GM12892 (cell line): ENCODE measurements around the gene ENO4.

Experiments used
- DNase-seq: peaks from one replicate; pipeline ENCODE4 v3.0.0; 2011; ENCODE audit not compliant: insufficient read length
- FAIRE-seq: peaks from 2 replicates; lab custom pipeline; 2011; peaks lifted over from hg19 to GRCh38; lab: Jason Lieb, UNC
- POLR2A ChIP-seq: IDR thresholded peaks from 2 replicates; pipeline ENCODE4 v1.6.1; 2011; ENCODE audit warnings: low read depth, low read length, control low read depth
- POLR2AphosphoS5 ChIP-seq: IDR thresholded peaks from 2 replicates; pipeline ENCODE4 v1.6.1; 2011; ENCODE audit warnings: low read depth, low read length, control low read depth
- TAF1 ChIP-seq: IDR thresholded peaks from 2 replicates; pipeline ENCODE4 v1.6.1; 2011; ENCODE audit warnings: low read depth, mild to moderate bottlenecking, control low read depth, low read length, borderline replicate concordance

ENO4 gene

DNA sequence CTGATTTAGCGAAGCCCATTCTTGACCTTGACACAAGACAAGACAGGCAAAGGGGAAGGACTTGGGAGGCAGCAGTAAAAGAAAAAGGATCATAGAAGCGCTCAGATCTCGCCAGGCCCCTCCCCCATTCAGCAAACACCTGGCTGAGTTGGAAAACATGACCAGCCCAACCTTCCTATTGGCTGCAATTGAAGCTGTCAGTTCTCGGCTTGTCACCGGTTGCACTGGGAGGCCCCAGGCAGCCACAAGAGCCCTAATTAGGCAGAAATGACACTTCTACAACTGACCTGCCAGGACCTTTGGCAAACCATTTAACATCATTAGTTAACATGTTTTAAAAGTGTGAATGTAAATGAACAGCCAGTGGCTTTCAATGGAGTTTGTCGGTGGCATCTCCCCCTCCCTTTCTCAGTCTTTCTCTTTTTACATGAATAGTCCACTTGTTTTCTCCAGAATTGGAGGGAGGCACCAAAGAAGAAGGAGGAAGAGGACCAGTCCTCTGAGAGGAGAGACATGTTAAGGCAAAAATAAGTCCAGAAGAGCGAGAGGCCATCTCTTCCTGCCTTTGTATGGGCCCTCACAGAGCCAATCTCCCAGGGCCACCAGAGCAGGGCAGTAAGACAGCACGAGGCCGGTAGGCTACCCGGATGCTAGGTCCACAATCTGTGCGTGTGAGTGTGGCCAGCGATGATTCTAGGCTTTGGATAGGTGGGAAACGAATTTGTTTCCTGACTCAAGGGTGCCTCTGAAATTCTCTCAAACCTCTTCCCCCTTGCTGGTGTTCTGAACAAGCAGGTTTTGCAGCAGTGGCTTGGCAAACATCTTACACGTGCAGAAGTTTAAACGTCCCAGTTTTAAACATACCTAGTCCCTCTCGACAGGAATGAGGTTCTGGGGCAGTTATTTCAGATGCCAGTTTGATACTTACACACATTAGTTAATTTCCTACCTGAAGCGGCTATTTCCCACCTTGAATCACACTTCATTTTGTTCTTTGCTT lies 15.0 kb upstream of the ENO4 start:
- TF ChIP-seq TAF1 (no peak), POLR2AphosphoS5 (no peak), POLR2A (no peak)
- DNase-seq (no peak), FAIRE-seq (no peak)

DNA sequence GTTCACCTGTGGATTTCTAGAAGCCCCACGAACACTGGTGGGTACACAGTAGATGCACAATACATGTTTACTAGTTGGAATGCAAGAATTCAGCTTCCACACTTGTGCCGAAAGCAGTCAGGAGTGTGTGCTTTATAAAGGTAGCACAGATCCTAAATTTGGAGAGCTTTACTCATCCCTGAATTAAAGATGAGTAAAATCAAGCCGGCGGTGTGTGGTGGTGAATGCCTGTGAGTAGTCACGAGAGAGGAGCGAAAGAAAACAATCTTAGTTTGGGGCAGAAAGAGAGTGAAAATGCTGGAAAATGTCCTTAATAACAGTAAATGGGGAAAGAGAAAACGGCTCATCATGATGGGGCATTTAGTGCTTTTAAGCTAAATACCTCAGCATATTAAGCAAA lies 13.6 kb upstream of the ENO4 start:
- TF ChIP-seq TAF1 (no peak), POLR2A (no peak), POLR2AphosphoS5 (no peak)
- FAIRE-seq (no peak), DNase-seq (no peak)

DNA sequence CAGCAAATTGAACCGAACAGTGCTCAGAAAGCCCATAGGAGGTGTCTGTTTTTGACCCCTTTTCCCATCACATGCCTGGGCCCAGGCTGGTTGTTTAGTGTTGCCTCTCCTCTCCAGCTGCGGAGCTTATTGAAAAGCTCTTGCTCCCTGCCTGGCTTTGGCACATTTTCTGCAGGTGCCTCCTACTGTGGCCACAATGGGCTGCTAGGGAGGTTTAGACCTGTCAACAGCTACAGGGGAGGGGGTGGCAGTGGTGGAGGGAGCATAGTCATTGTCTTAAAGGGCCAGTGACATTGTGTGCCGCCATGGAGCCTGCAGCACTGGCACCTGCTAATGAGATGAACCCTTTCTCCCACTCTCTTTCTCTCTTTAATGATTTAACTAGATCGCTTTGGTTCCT lies 13.2 kb upstream of the ENO4 start:
- FAIRE-seq, result no peak
- TF ChIP-seq POLR2AphosphoS5, result no peak
- DNase-seq, result no peak

DNA sequence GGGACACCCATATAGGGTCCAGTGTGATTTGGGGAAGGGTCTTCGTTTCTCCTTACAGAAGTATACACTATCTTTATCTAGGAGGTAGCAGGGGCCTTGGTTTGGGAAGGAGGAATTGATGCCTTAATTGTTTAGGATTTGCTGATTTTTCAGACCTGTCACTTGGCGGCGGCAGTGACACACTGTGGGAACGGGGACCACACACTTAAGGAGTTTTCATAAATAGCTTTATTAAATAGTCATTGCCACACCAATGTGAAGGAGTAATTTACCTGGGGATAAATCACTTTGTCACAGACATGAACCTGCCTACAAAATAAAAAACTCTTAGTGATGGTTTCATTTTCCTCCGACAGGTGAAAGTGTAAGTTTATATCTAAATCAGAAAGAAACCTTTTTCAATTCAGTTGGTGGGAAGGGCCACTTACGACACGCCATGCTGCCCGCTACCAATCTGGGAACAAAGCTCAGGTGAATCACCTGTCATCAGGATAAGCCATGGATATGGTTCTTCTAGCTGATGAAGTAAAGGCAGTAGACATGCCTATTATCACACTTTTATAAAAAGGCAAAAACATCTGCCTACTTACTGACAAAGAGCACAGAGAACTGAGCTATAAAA lies 12.3 kb upstream of the ENO4 start:
- no peak for TF ChIP-seq TAF1
- DNase-seq (no peak), FAIRE-seq (no peak)

DNA sequence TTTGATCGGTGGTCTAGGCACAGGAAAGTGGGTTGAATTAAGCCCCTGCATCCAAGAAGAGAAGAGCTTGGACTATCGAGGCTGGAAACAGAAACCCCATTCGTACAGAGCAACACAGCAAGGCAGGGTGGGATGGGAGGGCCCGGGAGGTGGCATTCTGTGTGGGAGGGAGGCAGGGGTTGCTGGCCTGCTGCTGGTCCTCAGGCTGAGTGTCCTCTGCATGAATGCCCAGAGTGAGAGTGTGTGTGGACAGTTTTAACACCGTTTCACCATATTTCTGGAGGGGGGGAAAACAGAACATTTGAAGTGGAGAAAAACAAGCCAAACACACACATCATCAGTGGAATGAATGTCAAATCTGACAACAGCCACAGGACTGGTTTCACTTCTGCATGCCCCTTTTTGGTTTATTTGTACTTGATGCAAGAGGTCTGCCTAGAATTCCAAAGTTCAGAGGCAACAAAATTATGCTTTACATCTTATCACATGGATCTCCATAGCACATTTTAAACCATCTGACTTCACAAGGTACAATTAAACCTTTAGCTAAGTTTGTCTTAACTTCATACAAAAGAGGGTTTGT lies 11.1 kb upstream of the ENO4 start:
- FAIRE-seq (peak; percentile 83), DNase-seq (no peak)
- TF ChIP-seq POLR2AphosphoS5, result no peak
- TF ChIP-seq POLR2A, result no peak
- no peak for TF ChIP-seq TAF1

DNA sequence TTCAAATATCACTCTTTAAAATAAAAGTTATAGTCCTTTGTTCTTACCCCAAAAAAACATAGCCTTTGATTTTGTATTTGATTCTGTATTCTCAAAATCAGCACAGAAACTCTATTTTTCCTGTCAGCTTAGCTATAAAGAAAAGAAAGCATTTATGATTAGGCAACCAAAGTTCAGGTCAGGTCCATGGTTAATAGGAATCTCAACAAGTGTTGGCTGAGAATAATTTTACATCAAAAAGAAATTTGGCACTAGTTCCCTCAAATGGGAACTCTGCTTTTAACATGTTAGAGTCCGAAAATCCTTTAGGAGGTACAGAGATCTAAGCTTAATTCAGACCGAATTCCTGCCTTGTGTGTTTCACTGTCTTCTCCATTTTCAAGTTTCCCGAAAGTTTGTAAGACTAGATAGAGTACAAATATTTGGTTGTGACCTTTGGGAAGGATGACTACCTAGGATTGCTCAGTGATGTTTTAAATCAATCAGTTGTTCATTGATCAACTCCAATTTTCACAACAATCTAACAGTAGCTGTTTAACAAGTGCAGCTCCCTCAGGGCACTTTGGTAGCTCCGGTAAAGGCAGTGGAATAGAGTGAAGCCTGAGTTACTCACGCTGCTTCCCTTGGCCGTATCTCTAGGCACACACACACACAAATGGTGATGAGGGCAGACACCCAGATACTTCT lies 8.8 kb upstream of the ENO4 start:
- FAIRE-seq (no peak), DNase-seq (no peak)
- TF ChIP-seq POLR2AphosphoS5, result no peak
- TF ChIP-seq TAF1, result no peak
- TF ChIP-seq POLR2A, result no peak

DNA sequence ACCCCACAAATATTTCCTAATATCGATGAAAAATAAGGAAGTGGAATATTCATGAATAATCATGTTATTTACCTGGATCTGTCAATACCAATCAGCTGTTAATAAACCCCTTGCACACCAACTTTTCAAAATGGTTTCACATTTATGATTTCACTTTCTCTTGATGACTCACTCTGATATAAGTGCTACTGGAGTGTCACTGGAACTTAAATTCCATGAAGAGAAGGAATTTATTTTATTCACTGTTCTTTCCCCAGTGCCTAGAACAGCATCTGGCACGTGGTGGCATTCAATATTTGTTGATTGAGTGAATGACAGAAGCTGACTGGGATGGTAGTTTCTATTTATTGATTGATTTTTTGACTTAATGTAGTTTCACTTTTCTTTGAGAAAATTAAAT lies 3.5 kb upstream of the ENO4 start:
- TF ChIP-seq POLR2AphosphoS5 (no peak), TAF1 (no peak), POLR2A (no peak)
- FAIRE-seq (no peak), DNase-seq (no peak)

DNA sequence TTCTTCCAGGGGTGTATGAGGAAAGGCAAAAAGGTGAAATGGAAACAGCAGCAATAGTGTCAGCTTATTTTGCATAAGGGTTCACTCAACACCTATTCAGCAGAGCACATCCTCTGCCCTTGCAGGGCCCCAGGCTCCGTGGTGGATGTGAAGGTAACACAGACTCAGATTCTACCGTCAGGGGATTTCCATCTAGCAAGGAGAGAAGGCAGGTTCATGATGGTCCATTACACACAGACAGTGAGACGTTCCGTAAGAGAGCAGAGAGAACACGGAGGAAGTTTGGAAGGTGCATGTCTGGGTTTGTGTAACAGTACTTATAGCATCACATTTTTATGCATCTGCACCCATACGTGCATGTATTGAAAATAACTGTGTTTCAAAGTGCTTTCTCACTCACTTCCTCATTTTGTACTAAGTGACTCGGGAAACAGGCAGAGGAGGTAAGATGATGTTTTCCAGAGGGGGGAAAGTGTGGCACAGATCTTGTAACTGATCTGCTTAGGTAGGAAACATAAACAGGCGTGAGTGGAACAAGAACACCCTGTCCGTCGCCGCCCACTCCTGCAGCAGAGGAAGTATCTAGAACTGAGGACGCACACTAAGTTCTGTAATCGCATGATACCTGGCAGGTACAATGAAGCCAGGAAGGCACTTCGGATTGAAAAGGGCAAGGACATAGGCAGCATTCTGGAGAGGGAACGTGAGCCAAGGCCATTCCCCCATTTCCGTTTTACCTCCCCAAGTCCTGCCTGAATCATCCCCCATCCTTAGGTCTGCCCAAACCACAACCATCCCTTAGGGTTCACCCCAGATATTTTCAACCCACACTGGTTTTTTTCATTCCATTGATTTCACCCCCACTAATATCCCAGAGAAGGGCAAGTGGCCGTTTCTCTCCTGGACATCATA lies 1.0 kb upstream of the ENO4 start:
- FAIRE-seq (peak; percentile 89), DNase-seq (no peak)
- TF ChIP-seq TAF1, result no peak
- no peak for TF ChIP-seq POLR2AphosphoS5
- no peak for TF ChIP-seq POLR2A

DNA sequence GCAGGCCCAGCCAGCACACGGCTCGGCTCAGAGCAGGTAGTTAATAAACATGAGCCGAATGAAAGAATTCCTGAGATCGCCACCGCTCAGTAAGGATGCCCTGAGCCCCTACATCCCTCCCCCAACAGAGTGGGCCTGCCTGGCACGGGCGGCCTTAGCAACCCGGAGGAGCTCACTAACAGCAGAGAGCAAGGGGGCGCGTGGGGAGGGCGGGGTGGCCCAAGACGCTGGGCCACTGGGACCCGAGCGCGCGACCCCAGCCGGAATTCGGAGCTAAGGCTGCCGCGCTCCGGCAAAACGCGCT lies 403 bp upstream of the ENO4 start:
- TF ChIP-seq POLR2AphosphoS5 (no peak), POLR2A (no peak), TAF1 (no peak)
- FAIRE-seq (no peak), DNase-seq (no peak)

DNA sequence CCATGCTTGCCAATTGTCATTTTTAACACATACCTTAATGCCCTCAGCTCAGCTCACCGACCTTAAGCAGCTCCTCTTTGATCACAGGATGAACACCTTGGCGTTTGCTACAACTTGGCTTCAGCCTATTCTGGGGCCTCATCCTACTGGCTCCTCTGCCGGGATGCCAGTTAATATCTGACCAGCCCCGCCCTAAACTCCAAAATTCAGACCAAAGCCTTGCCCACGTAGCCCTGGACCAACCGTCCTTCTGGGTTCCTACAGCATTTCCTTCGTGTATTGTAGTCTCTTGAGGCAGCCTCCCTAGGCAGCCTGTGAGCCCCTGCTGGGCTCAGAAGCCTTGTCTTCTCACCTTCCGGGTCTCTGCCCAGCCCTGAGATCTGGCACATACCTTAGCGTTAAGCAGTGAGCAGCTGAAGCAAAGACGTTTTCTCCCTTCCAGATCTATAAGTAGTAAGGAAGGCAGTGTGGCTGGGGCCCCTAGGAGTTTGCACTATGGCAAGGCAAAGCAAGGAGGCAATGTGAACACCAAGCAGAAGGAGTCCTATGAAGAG lies 836 bp downstream of the ENO4 start:
- DNase-seq (no peak), FAIRE-seq (no peak)
- TF ChIP-seq POLR2A (no peak), TAF1 (no peak), POLR2AphosphoS5 (no peak)

DNA sequence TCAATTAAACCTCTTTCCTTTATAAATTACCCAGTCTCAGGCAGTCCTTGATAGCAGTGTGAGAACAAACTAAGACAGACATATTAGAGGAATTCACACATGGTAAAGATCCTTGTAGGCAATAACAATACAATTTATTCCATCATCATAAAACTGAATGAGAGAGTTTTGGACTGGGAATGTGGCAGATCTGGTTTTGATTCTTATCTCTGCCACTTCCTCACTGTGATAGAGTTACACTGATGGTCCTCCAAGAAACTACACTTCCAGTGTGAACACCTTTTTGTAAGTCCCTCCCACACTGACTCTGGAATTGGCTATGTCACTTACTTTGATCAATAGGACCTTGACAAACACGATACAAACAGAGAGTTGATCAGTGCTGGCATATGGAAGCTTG lies 2.9 kb downstream of the ENO4 start:
- TF ChIP-seq TAF1 (no peak), POLR2AphosphoS5 (no peak), POLR2A (no peak)
- FAIRE-seq (no peak), DNase-seq (no peak)
